HuH-7 (cell line): ENCODE results near the gene CRYGC.
"Not testable (repeated sequence)": the region's sequence is repeated elsewhere in the genome, so short reads cannot be mapped to it uniquely, and the experiment has no call there.

Experiments
- DNase-seq: peaks from one replicate; pipeline ENCODE4 v3.0.0; 2011; ENCODE audit warnings: low spot score

CRYGC gene

GRCh38 chr2:208136716-208137094, 7.1 kb upstream of the CRYGC start:
- DNase-seq: no peak

DNA sequence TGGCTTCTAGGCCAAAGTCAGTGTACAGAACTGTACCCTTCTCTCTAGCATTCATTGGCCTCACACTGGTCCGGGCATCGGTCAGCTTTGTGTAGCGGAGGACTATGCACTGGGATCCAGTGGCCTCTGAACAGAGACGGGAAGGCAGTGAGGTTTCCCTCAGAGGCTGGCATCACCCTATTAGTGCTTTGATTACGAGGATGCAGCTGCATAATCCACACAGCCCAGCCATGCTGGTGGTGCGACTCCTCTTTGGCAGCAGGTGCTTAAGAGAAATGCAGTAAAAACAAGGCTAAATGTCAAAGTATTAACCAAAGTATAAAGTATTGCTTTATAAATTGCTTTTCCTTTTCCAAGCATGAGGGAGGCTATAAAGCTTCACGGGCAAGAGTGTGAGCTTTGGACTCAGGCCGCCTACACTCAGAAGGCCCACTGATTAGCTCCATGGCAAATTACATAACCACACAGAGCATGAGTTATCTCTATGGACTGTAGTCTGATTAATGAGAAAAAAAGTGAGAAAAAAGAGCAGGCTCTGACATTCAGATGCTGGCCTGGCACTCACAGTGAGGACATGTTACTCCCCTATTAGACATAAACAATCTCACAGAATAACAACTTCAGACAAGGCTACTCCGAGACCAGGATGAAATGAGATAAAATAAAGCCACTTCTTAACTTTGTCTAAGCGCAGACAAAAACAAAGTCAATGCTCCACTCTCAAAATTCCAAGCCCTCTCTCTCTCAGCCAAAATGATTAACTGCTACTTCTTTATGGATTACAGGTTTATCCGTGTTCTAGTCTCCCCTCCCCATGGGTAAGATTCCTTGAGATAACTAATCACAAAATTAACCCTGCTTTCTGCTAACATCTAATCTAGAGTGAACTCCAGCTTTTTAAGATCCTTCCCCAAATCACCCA, 6.4 kb upstream of the CRYGC start:
- no peak for DNase-seq

DNA sequence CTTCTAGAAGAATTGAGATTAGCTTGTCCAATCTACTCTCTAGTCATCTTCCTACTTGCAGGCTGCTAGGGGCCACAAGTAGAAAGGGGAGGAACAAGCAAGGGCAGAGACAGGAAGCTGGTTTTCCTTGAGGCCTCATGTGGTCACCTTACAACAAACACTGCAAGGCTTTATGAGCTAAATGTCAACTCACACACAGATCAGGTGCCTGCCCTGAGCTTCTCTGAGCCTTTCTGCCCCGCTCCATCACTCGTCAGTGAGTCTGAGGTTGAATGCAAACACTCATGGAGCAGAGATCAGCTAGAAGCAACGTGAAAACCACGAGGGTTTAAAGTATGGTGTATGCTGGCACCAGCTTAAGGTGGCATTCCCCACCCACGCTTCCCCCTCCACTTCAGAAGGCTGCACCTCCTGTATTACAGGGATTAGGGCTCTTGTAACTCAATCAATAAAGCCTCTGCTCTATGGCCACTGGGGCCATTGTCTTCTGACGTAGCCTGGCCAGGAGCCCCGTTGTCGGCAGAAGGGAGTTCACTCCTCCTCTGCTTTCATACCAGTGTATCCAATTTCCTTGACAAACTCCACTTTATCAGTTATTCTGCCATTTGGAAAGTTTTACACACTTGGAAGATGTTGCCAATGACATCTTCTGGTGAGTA, 5.4 kb upstream of the CRYGC start:
- DNase-seq: no peak

DNA sequence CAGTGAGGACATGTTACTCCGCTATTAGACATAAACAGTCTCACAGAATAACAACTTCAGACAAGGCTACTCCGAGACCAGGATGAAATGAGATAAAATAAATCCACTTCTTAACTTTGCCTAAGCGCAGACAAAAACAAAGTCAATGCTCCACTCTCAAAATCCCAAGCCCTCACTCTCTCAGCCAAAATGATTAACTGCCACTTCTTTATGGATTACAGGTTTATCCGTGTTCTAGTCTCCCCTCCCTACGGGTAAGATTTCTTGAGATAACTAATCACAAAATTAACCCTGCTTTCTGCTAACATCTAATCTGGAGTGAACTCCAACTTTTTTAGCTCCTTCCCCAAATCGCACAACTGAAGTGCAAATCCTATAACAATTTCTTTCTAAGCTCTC, 1.1 kb upstream of the CRYGC start:
- DNase-seq: no peak

DNA sequence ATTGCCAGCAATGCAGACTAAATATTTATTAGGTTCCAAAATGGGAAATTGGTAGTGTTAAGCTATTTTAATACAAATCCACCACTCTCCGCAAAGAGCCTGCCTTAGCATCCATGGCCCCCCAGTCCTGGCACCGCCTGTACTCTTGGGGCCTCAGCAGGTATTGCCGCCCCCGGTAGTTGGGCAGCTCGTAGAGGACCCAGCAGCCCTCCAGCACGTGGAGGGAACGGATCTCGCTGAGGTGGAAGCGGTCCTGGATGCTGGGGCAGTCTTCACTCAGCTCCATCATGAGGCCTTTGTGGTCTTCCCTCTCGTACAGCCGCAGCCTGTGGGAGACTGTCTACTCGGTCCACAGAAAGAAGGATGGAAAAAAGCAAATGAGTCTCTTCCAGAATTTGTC, 1.5 kb downstream of the CRYGC start:
- no peak for DNase-seq

- no peak for DNase-seq
These were observed 2.5 kb downstream of the CRYGC start for GRCh38 chr2:208127090-208127489.

DNA sequence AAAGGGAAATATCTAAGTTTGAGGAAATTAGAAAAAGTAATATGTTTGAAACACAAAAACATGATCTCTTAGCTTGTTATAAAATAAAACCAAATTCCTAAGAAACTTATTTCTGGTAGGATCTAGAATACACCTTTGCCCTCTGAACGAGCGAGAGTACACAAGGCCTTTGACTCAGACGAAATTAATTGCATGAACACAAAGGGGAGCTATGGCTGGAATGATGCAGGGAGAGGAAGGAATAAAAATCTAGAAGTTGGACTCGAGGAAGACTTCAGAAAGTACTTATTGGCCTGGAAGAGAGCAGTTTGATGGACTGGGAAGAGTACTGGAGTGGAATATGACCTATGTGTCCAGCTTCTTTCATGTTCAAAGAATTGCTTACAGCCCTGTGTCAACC, 4.4 kb downstream of the CRYGC start:
- DNase-seq: no peak

DNA sequence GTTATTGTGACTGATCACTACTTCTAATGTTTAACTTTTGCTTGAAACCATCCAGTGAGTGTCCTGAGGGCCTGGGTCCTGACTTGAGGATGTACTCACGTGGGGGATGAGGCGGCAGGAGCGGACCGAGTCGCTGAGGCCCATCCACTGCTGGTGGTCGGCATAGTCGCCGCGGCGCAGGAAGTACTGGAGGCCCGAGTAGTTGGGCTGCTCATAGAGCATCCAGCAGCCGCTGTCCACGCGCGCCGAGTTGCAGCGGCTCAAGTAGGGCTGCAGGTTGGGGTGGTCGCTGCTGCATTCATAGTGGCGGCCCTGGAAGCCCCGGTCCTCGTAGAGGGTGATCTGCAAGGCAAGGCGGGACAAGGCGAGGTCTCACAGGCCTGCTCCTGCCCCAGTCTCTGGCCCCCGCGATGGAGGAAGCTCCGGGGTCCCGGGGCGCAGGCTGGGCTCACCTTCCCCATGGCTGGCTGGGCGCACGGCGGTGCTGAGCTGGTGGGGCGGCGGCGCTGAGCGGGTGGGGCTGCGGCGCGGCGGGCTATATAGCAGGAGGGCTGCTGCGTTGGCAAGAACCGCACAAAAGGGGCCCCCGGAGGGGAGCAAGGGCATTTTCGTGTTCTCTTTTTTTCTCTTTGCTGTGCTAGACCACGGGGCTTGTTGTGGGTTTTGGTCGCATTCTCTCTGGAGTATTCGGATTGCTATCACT, 5.5 kb downstream of the CRYGC start, which contains the start of gene CRYGD:
Gene CRYGD (minus strand): TSS at position 512 of the 703 bp plus-strand sequence. CDS start 51 bp downstream, at position 461.
- DNase-seq: not testable (repeated sequence)

DNA sequence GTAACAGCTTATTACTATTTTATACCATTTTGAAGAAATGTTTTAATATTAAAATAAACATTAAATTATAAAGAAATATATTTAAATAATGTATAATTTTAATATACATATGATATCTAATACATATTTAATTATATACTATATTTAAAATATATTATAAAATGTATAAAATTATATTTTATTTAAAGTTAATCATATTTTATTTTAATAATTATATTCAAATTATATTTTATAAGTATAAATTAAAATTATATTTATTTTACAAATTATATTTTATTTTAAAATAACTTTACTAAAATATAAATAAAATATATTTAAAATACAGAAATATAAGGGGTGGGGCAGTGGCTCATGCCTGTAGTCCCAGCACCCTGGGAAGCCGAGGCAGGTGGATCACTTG, 7.4 kb downstream of the CRYGC start:
- no peak for DNase-seq

DNA sequence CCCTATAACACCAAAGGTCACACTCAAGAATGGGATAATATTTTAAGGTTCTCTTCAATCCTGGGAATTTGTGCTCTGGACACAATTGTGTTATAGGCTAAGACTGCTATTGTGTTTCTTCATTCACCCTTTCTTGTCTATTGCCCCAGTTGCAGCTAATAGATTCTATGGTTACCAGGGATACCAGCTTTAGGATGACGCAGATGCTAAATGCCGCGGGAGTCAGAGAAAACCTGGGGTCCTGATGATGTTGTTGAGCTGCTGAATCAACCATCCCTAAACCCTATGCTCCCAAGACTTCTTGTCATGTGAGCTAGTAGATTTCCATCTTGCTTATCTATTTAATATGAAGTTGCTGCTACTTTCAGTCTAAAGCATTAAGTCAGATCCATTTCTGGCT, 10.7 kb downstream of the CRYGC start:
- DNase-seq: no peak

DNA sequence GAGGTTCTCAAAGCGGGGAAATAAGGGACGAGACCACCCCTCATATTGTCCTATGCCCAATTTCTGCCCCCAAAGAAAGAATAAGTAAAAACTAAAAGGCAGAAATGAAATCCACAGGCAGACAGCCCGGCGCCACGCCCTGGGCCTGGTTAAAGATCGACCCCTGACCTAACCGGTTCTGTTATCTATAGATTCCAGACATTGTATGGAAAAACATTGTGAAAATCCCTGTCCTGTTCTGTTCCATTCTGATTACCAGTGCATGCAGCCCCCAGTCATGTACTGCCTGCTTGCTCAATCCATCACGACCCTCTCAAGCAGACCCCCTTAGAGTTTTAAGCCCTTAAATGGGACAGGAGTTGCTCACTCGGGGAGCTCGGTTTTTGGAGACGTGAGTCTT, 12.2 kb downstream of the CRYGC start:
- not testable (repeated sequence) for DNase-seq

GRCh38 chr2:208112969-208113368, 16.7 kb downstream of the CRYGC start:
- no peak for DNase-seq

GRCh38 chr2:208112273-208112745, 17.3 kb downstream of the CRYGC start:
- not testable (repeated sequence) for DNase-seq

- DNase-seq: no peak
These were observed 26.0 kb downstream of the CRYGC start for GRCh38 chr2:208103616-208104015.

DNA sequence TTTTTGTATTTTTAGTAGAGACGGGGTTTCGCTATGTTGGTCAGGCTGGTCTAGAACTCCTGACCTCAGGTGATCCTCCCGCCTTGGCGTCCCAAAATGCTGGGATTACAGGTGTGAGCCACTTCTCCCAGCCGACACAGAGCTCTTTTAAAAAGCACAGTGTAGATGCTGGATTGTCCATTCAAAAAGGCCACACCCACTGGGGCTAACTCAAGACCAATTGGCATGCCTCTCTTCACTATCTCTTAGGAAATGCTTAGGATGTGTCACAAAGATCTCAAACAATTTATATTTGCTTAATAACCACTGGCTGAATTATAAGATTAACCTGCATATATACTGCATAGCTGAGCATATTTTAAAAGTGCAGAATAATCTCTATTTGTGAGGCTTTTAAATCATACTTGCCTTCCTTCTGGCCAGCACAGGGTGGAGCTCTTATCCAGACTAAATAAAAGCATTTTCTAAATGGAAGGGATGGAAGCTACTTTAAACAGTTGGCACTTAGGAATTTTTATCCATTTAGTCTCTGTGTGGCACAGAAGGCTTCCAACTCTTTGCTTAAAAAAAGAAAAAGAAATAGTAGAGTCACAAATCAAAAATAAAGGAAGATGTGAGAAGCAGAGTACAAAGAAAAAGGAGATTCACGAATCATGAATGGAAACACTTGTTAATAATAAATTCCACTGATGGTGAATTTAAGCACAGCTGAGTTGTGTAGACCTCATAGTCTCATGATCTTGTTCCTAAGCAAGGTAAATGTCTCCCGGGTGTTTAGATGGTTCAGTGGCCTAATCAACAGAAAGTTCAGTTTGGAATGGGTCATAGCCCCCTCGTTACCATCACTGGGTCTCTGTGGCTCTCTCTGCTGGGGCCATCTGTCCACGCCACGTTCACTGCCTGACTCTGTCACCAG, 27.7 kb downstream of the CRYGC start:
- DNase-seq: peak; percentile 57

DNA sequence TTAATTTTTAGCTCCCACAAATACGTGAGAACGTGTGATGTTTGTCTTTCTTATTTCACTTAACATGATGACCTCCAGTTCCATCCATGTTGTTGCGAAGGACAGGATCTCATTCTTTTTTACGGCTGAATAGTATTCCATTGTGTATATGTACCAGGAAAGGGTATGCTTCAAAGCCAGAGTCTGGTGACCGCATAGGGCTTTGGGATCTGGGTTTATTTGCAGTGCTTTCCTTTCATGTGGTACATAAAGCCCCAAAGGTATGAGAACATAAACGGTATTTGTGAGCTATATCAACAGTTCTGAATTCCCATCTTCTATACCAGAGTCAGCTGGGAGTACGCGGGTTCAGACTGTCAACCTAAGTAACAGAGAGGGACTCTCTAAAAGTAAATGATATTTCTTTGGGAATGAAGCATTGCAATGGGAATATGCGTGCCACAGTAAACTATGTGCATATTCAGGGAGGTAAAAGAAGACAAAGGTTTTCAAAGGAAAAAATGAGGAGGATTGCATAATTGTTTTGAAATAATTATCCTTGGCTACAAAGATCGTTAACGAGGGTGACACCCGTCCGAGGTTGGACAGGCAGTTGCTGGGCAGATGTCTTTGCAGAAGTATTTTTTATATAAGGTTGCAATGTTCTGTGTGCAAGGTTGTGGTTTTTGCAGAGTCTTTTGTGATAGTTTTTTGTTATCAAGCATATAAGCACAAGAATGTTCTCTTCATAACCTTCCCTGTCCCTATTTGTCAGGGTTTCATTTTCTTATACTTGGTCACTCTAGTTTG, 29.8 kb downstream of the CRYGC start:
- DNase-seq: no peak

DNA sequence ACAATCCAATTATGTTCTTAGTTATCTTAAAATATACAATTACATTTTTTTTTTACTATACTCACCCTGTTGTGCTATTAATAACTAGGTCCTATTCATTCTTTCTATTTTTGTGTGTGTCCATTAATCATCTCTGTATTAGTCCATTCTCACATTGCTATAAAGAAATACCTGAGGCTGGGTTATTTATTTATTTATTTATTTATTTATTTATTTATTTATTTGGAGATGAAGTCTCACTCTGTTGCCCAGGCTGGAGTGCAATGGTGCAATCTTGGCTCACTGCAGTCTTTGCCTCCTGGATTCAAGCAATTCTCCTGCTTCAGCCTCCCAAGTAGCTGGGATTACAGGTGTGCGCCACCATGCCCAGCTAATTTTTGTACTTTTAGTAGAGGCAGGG, 30.9 kb downstream of the CRYGC start:
- DNase-seq: not testable (repeated sequence)

DNA sequence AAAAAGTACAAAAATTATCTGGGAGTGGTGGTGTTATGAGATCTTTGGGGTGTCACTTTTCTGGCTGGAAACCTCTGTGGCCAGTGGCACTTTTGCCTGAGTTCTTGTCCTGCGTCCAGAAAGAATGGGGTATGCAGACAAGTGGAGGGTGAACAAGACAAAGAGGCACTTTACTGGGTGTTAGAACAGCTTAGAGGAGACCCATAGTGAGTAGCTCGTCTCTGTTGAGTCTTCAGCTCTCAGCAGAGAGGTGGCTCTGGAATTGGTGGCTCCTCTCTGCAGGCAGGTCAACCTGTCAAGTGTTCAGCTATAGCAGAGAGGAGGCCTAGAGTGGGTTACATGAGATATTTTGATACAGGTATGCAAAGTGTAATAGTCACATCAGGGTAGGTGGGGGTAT, 31.4 kb downstream of the CRYGC start:
- DNase-seq: no peak

DNA sequence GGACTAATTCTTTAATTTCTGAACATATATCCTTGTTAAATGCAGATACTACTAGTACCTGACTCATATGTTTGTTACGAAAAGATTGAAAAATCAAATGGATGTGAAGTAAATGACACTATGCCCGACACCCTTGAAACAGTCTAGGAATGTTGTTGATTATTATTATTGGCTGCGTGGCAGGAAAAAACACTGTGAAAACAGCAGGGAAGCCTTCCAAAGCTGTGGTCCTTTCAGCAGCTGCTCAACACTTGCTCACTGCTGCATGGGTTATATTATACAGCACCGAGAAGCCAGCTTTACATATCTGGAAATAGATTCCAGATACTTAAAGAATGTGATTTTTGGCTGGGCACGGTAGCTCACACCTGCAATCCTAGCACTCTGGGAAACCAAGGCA, 31.8 kb downstream of the CRYGC start:
- DNase-seq: no peak

GRCh38 chr2:208097313-208097712, 32.3 kb downstream of the CRYGC start:
- no peak for DNase-seq

DNA sequence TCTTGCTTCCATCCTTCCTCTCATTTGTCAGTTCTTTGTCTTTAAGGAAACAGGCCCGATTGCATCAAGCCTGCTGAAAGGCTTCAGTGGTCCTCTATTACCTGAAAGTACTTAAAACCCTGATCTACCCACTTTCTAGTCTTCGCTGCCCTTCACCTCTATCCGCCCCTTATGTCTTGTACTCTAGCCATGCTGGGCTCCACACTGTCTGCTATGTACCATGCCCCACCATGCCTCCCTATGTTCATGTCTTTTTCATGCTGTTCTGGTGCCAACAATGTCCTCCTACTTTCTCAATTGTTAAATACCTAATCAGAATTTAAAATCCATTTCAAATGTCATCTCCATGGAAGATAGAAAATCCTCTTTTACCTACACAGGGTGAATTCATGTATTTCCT, 33.5 kb downstream of the CRYGC start:
- no peak for DNase-seq
